DMS114 treated with DMSO at 0.1 percent for 48 hours (cell line): ENCODE measurements around the gene SPECC1L.

Experiments
- DNase-seq: peaks from one replicate; lab custom pipeline; 2025; ENCODE audit not compliant: unreplicated experiment; lab: John Stamatoyannopoulos, UW

Gene SPECC1L

GRCh38 chr22:24393012-24393559 is 122.5 kb downstream of the SPECC1L start:
- DNase-seq, result no peak

- no peak for DNase-seq
Observed at GRCh38 chr22:24393848-24394247, 123.2 kb downstream of the SPECC1L start.

- DNase-seq, result no peak
Observed at GRCh38 chr22:24394254-24394653, 123.6 kb downstream of the SPECC1L start.

- no peak for DNase-seq
Observed at GRCh38 chr22:24398409-24398808, 127.8 kb downstream of the SPECC1L start.

GRCh38 chr22:24400034-24400725 is 129.5 kb downstream of the SPECC1L start:
- DNase-seq, result no peak

- no peak for DNase-seq
Observed at GRCh38 chr22:24400726-24401596, 130.3 kb downstream of the SPECC1L start.

- DNase-seq, result no peak
Observed at GRCh38 chr22:24401931-24402367, 131.3 kb downstream of the SPECC1L start.

- no peak for DNase-seq
Observed at GRCh38 chr22:24402460-24403192, 132.0 kb downstream of the SPECC1L start.

- no peak for DNase-seq
Observed at GRCh38 chr22:24403346-24403745, 132.7 kb downstream of the SPECC1L start.

- no peak for DNase-seq
Observed at GRCh38 chr22:24404561-24405275, 134.1 kb downstream of the SPECC1L start.

- no peak for DNase-seq
Observed at GRCh38 chr22:24405631-24406321, 135.1 kb downstream of the SPECC1L start.

GRCh38 chr22:24406322-24407277 is 136.0 kb downstream of the SPECC1L start:
- no peak for DNase-seq

GRCh38 chr22:24407278-24407665 is 136.6 kb downstream of the SPECC1L start:
- no peak for DNase-seq

- no peak for DNase-seq
Observed at GRCh38 chr22:24407884-24408283, 137.3 kb downstream of the SPECC1L start.

- DNase-seq, result no peak
Observed at GRCh38 chr22:24408630-24409029, 138.0 kb downstream of the SPECC1L start.

GRCh38 chr22:24409707-24410106 is 139.1 kb downstream of the SPECC1L start:
- DNase-seq, result no peak

- DNase-seq, result no peak
Observed at GRCh38 chr22:24410110-24410856, 139.7 kb downstream of the SPECC1L start.
